HEK293 (cell line): ENCODE measurements around the gene UHRF1.

ENCODE experiments used
- EGR2 ChIP-seq: fragments of 450-650 bp; formaldehyde crosslinking; IDR thresholded peaks from 2 replicates; pipeline ENCODE4 v1.5.1; 2016; ENCODE audit warnings: low read depth, missing biosample characterization, missing genetic modification characterization
- HOXA7 ChIP-seq: sonication (generic); formaldehyde crosslinking; IDR thresholded peaks from 2 replicates; pipeline ENCODE4 v1.8.1; 2022; ENCODE audit warnings: missing genetic modification reagents, borderline replicate concordance
- KLF9 ChIP-seq: fragments of 450-650 bp; formaldehyde crosslinking; IDR thresholded peaks from 2 replicates; pipeline ENCODE4 v1.5.1; 2016; ENCODE audit warnings: missing biosample characterization, missing genetic modification characterization, low read depth
- MYNN ChIP-seq: fragments of 450-650 bp; formaldehyde crosslinking; IDR thresholded peaks from 2 replicates; pipeline ENCODE4 v1.5.1; 2016; ENCODE audit warnings: missing biosample characterization, missing genetic modification characterization, borderline replicate concordance
- PATZ1 ChIP-seq: fragments of 450-650 bp; formaldehyde crosslinking; IDR thresholded peaks from 2 replicates; pipeline ENCODE4 v1.5.1; 2016; ENCODE audit warnings: missing biosample characterization, missing genetic modification characterization
- SALL2 ChIP-seq: fragments of 450-650 bp; formaldehyde crosslinking; IDR thresholded peaks from 2 replicates; pipeline ENCODE4 v1.5.0; 2017; ENCODE audit warnings: missing biosample characterization, mild to moderate bottlenecking, missing genetic modification characterization, borderline replicate concordance
- SP2 ChIP-seq: fragments of 450-650 bp; formaldehyde crosslinking; IDR thresholded peaks from 2 replicates; pipeline ENCODE4 v1.5.1; 2016; ENCODE audit warnings: missing biosample characterization, missing genetic modification characterization
- TRIM28 ChIP-seq: IDR thresholded peaks from 2 replicates; pipeline ENCODE4 v1.6.1; 2011; ENCODE audit warnings: low read length, control low read depth, borderline replicate concordance
- ZBTB10 ChIP-seq: fragments of 450-650 bp; formaldehyde crosslinking; IDR thresholded peaks from 2 replicates; pipeline ENCODE4 v1.5.1; 2016; ENCODE audit warnings: missing biosample characterization, missing genetic modification characterization
- ZBTB17 ChIP-seq: fragments of 450-650 bp; formaldehyde crosslinking; IDR thresholded peaks from 2 replicates; pipeline ENCODE4 v1.5.1; 2016; ENCODE audit warnings: missing biosample characterization, missing genetic modification characterization
- ZBTB26 ChIP-seq: fragments of 450-650 bp; formaldehyde crosslinking; optimal IDR thresholded peaks from 2 replicates; pipeline ENCODE3; 2016; ENCODE audit warnings: missing biosample characterization, mild to moderate bottlenecking, missing genetic modification characterization
- ZBTB8A ChIP-seq: fragments of 450-650 bp; formaldehyde crosslinking; IDR thresholded peaks from 2 replicates; pipeline ENCODE4 v1.5.1; 2016; ENCODE audit warnings: missing biosample characterization, missing genetic modification characterization
- ZNF112 ChIP-seq: fragments of 450-650 bp; formaldehyde crosslinking; IDR thresholded peaks from 2 replicates; pipeline ENCODE4 v1.5.0; 2017; ENCODE audit warnings: missing biosample characterization, missing genetic modification characterization
- ZNF280D ChIP-seq: fragments of 450-650 bp; formaldehyde crosslinking; IDR thresholded peaks from 2 replicates; pipeline ENCODE4 v1.5.1; 2016; ENCODE audit warnings: missing biosample characterization, missing genetic modification characterization
- ZNF449 ChIP-seq: fragments of 450-650 bp; formaldehyde crosslinking; IDR thresholded peaks from 2 replicates; pipeline ENCODE4 v1.5.1; 2017; ENCODE audit warnings: missing biosample characterization, mild to moderate bottlenecking, missing genetic modification characterization, moderate library complexity

Gene UHRF1

GRCh38 chr19:4909897-4910593 is 744 bp downstream of the UHRF1 start (continued):
- 0 out of 2 replicates have a peak, but pooled peaks have one; percentile 33 for TF ChIP-seq ZBTB10
- TF ChIP-seq SP2 (tag by site-specific recombination), result peak; percentile 92
- TF ChIP-seq ZBTB8A (tag by site-specific recombination), result peak; percentile 16; the same call in 1 of the 2 replicates
- no peak for TF ChIP-seq SALL2
- no peak for TF ChIP-seq ZNF280D
- peak; percentile 92 for TF ChIP-seq PATZ1 (tag by site-specific recombination)
- TF ChIP-seq MYNN (tag by site-specific recombination), result no peak
- no peak for TF ChIP-seq ZNF112 (tag by site-specific recombination)
- TF ChIP-seq ZBTB17, result no peak
- no peak for TF ChIP-seq TRIM28
- no peak for TF ChIP-seq HOXA7
- TF ChIP-seq ZBTB26 (tag by site-specific recombination), result peak; percentile 84
- TF ChIP-seq EGR2 (tag by site-specific recombination), result peak; percentile 74
- peak; percentile 73 for TF ChIP-seq ZNF449
- TF ChIP-seq KLF9, result 0 out of 2 replicates have a peak, but pooled peaks have one; percentile 50
